MM.1S (cell line): Measurements from ENCODE around the gene ZNF619.

Source experiments
- DNase-seq: peaks from one replicate; pipeline ENCODE4 v3.0.0-alpha.2; 2015
- H2AFZ ChIP-seq: fragments of 300-600 bp; sonication (generic); 2 replicates; pipeline ENCODE4 v1.6.0; 2016; ENCODE audit warnings: antibody characterized with exemption, low read length
- H3F3A ChIP-seq: fragments of 300-600 bp; sonication (generic); 2 replicates; pipeline ENCODE4 v1.6.1; 2016; ENCODE audit warnings: mild to moderate bottlenecking, antibody characterized with exemption, low read length, moderate library complexity, mixed read lengths; ENCODE audit not compliant: insufficient read depth
- H3K27ac ChIP-seq: fragments of 300-600 bp; sonication (generic); 2 replicates; pipeline ENCODE4 v1.5.1; 2016; ENCODE audit warnings: mild to moderate bottlenecking, low read length
- H3K27me3 ChIP-seq: fragments of 300-600 bp; sonication (generic); replicated peaks from 2 replicates; pipeline ENCODE4 v1.6.0; 2016; ENCODE audit warnings: low read length; ENCODE audit not compliant: insufficient read depth
- H3K36me3 ChIP-seq: fragments of 300-600 bp; sonication (generic); replicated peaks from 2 replicates; pipeline ENCODE4 v1.6.1; 2016; ENCODE audit warnings: mild to moderate bottlenecking, low read length, mixed read lengths; ENCODE audit not compliant: insufficient read depth
- H3K4me1 ChIP-seq: fragments of 300-600 bp; sonication (generic); 2 replicates; pipeline ENCODE4 v1.6.1; 2016; ENCODE audit warnings: low read length, mixed read lengths
- H3K4me2 ChIP-seq: fragments of 300-600 bp; sonication (generic); 2 replicates; pipeline ENCODE4 v1.6.0; 2016; ENCODE audit warnings: low read depth, low read length
- H3K4me3 ChIP-seq: fragments of 300-600 bp; sonication (generic); 2 replicates; pipeline ENCODE4 v1.5.1; 2016; ENCODE audit warnings: low read length, mixed read lengths
- H3K79me2 ChIP-seq: fragments of 300-600 bp; sonication (generic); 2 replicates; pipeline ENCODE4 v1.6.1; 2016; ENCODE audit warnings: mixed run types, low read length, mixed read lengths
- H3K9ac ChIP-seq: fragments of 300-600 bp; sonication (generic); 2 replicates; pipeline ENCODE4 v1.6.1; 2016; ENCODE audit warnings: low read length, mixed read lengths
- H3K9me2 ChIP-seq: fragments of 300-600 bp; sonication (generic); replicated peaks from 2 replicates; pipeline ENCODE4 v1.6.1; 2016; ENCODE audit warnings: mild to moderate bottlenecking, low read length, mixed read lengths; ENCODE audit not compliant: insufficient read depth
- H3K9me3 ChIP-seq: fragments of 300-600 bp; sonication (generic); replicated peaks from 2 replicates; pipeline ENCODE4 v1.6.1; 2016; ENCODE audit warnings: mild to moderate bottlenecking, low read length, mixed read lengths; ENCODE audit not compliant: insufficient read depth
- H4K20me1 ChIP-seq: fragments of 300-600 bp; sonication (generic); 2 replicates; pipeline ENCODE4 v1.6.1; 2016; ENCODE audit warnings: mild to moderate bottlenecking, low read length, moderate library complexity, mixed read lengths; ENCODE audit not compliant: insufficient read depth
- CTCF ChIP-seq: fragments of 300-600 bp; sonication (generic); IDR thresholded peaks from 2 replicates; pipeline ENCODE4 v1.5.1; 2016; ENCODE audit warnings: antibody characterized with exemption, low read length, mixed read lengths
- EZH2 ChIP-seq: fragments of 300-600 bp; sonication (generic); optimal IDR thresholded peaks from 2 replicates; pipeline ENCODE3; 2017; ENCODE audit warnings: low read depth, mild to moderate bottlenecking, antibody characterized with exemption, low read length, mixed read lengths
- EZH2phosphoT487 ChIP-seq: fragments of 300-600 bp; sonication (generic); IDR thresholded peaks from 2 replicates; pipeline ENCODE4 v1.6.1; 2018; ENCODE audit warnings: antibody characterized with exemption, low read length

ZNF619 gene

GRCh38 chr3:40502034-40502433 is 25.1 kb downstream of the ZNF619 start:
- Histone ChIP-seq H2AFZ (no peak overlapping the region), H3K79me2 (no peaks in the 10 kb centered on the region), H3K4me3 (no peak overlapping the region), H3K27ac (no peak overlapping the region), H4K20me1 (no peaks in the 10 kb centered on the region), H3K4me2 (no peak overlapping the region), H3K27me3 (no peaks in the 10 kb centered on the region), H3F3A (no peaks in the 10 kb centered on the region), H3K9me3 (no peaks in the 10 kb centered on the region), H3K9me2 (no peaks in the 10 kb centered on the region), H3K4me1 (no peaks in the 10 kb centered on the region), H3K36me3 (no peaks in the 10 kb centered on the region), H3K9ac (no peak overlapping the region)
- TF ChIP-seq EZH2 = no peak
- no peak for TF ChIP-seq EZH2phosphoT487
- TF ChIP-seq CTCF = no peak
- no peak for DNase-seq

GRCh38 chr3:40504636-40505430 is 27.9 kb downstream of the ZNF619 start:
- no peak for DNase-seq
- no peaks in the 10 kb centered on the region for H3K9me3 ChIP-seq
- no peaks in the 10 kb centered on the region for H3K9me2 ChIP-seq
- no peaks in the 10 kb centered on the region for H3K79me2 ChIP-seq
- H3K4me1 ChIP-seq = no peaks in the 10 kb centered on the region
- no peak overlapping the region for H3K4me3 ChIP-seq
- no peak overlapping the region for H3K9ac ChIP-seq
- H3K27ac ChIP-seq = no peak overlapping the region
- no peaks in the 10 kb centered on the region for H4K20me1 ChIP-seq
- no peaks in the 10 kb centered on the region for H3K36me3 ChIP-seq
- no peaks in the 10 kb centered on the region for H3K27me3 ChIP-seq
- no peak overlapping the region for H2AFZ ChIP-seq
- no peak overlapping the region for H3K4me2 ChIP-seq
- TF ChIP-seq EZH2 = no peak
- TF ChIP-seq EZH2phosphoT487 = no peak
- no peak for TF ChIP-seq CTCF
- no peaks in the 10 kb centered on the region for H3F3A ChIP-seq

- Histone ChIP-seq H3F3A (no peaks in the 10 kb centered on the region), H3K4me3 (peak within 1 kb of the TSS; percentile 70), H3K36me3 (no peaks in the 10 kb centered on the region), H3K9me3 (no peaks in the 10 kb centered on the region), H4K20me1 (no peaks in the 10 kb centered on the region), H3K27ac (no peak within 1 kb of the TSS), H2AFZ (peak within 1 kb of the TSS; percentile 85), H3K9me2 (no peaks in the 10 kb centered on the region), H3K4me2 (peak within 1 kb of the TSS; percentile 78), H3K79me2 (no peaks in the 10 kb centered on the region), H3K9ac (peak within 1 kb of the TSS; percentile 49; the same call in 1 of the 2 replicates), H3K27me3 (no peaks in the 10 kb centered on the region), H3K4me1 (no peaks in the 10 kb centered on the region)
- peak; percentile 42 for DNase-seq
- TF ChIP-seq CTCF (peak; percentile 32), EZH2phosphoT487 (no peak)
These were observed 28.9 kb downstream of the ZNF619 start, which contains the start of gene ZNF620 for GRCh38 chr3:40505599-40506462. Gene ZNF620 (plus strand): TSS chr3:40506039. CDS start chr3:40506353, 314 bp downstream.
